ENCODE measurements around the gene BBS7.

DNA sequence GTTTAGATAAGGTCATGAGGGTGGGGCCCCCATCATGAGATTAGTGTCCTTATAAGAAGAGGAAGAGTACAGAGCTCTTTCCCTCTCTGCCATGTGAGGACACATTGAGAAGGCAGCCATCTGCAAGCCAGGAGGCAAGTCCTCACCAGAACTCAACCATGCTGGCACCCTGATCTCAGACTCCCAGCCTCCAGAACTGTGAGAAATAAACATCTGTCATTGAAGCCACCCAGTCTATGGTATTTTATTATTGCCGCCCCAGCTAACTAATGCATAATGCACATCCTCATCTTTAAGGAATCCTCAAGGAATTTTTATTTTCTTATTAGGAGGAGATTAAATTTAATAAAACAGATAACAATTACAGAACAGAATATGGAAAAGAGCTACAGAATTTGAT, 85.9 kb downstream of the BBS7 start:
- no peak for TF ChIP-seq POLR2AphosphoS5 (IDR thresholded peaks at IDR 0.05; ENCODE audit: insufficient read depth, low read depth, low read length)
- TF ChIP-seq, protein P1, sequence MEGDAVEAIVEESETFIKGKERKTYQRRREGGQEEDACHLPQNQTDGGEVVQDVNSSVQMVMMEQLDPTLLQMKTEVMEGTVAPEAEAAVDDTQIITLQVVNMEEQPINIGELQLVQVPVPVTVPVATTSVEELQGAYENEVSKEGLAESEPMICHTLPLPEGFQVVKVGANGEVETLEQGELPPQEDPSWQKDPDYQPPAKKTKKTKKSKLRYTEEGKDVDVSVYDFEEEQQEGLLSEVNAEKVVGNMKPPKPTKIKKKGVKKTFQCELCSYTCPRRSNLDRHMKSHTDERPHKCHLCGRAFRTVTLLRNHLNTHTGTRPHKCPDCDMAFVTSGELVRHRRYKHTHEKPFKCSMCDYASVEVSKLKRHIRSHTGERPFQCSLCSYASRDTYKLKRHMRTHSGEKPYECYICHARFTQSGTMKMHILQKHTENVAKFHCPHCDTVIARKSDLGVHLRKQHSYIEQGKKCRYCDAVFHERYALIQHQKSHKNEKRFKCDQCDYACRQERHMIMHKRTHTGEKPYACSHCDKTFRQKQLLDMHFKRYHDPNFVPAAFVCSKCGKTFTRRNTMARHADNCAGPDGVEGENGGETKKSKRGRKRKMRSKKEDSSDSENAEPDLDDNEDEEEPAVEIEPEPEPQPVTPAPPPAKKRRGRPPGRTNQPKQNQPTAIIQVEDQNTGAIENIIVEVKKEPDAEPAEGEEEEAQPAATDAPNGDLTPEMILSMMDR (IDR thresholded peaks at IDR 0.05; ENCODE audit: extremely low read depth in 1 of 2, insufficient read depth in 1 of 2, low read depth in 1 of 2, low read length in 2 of 2), result no peak
